HG02973 (cell line): ENCODE results near the gene FRYL.
A peak's percentile ranks its signal among the peaks of the same experiment; 100 is the strongest.

ENCODE experiments used
- ATAC-seq: cut with Tn5 transposase; IDR thresholded peaks from one replicate; pipeline ENCODE4 v1.9.1; 2021; ENCODE audit warnings: moderate library complexity; ENCODE audit not compliant: unreplicated experiment

The FRYL gene

GRCh38 chr4:48634688-48635308 lies 145.3 kb downstream of the FRYL start:
- ATAC-seq: no peak

GRCh38 chr4:48633657-48634056 lies 146.4 kb downstream of the FRYL start:
- no peak for ATAC-seq

DNA sequence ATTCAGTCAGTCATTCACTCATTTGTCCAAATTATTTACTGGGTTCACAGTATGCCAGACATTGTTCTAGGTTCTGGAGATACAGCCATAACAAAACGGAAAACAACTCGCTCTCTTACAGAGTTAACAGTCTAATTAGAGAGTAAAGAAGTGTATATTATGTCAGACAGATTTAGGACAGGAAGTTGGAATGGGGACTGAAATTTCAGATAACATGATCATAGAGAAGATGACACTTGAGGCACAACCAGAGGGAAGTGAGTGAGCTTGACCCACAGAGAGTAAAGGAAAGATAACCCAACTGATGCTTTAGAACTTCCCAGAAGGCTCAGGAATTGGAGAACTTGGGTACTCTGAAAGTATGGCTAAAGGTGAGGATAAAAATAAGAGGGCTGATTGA lies 150.6 kb downstream of the FRYL start:
- ATAC-seq: no peak

DNA sequence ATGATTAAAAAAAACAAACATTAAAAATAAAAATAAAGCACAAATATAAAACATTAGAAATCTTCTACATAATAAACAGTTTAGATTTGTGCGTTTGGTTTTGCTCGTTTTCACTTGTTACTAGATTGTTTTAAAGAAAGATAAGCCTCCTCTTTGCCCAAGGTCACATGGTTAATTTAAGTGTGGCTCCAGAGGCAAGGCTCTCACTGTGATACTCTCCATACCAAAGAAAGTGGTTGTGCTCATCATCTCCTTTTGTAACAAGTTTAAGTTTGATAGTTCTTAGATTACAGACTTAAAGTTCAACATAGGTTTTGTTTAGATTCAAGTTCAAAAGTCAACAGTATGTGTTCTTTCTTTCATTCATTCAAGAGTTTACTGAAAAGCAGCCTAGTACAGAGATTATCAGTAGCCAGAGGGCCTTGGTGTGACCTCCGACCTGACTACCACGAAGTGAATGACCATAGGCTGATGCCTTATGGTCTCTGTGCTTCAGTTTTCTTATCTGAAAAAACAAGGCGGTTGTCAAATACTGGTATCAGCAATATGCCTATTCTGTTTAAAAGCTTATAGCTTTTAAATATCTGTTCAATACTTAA lies 156.8 kb downstream of the FRYL start:
- no peak for ATAC-seq

DNA sequence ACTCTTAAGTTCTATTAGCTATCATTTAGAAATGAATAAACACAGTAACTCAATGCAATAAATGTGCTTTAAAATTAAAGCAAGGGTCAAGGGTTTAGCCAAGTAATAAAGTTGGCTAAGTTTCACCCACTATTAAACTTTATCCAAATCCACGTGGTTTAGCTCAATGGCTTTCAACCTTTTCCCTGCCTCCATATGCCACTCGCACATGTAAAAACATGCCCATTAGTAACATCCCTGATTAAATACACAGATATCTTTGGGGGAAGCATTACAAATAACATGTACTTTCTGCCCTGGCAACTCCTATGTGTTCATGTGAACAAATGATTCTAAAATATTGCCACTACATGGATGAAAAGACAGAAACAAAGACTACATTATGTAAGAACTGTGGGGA lies 159.2 kb downstream of the FRYL start:
- ATAC-seq: no peak

DNA sequence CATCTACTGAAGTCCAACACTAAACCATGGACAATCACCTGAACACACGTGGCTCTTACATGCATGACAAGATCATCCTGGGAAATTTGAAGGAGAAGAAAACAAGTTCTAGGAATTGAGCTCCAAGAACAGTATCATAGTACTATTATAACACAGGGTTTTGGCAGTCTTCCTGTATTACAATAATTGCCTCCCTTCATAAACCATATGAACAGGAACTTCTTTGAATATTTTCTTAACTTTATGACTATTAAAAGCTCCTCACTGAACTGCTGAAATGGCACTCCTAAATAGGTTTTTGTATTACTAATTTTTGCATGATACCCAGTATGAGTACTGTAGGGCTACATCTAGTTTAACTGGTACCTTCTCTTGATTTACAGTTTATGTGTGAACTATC lies 160.0 kb downstream of the FRYL start:
- no peak for ATAC-seq

GRCh38 chr4:48604527-48604926 lies 175.6 kb downstream of the FRYL start:
- ATAC-seq: no peak

GRCh38 chr4:48604041-48604440 lies 176.0 kb downstream of the FRYL start:
- ATAC-seq: no peak

- no peak for ATAC-seq
Observed at GRCh38 chr4:48603366-48604003, 176.6 kb downstream of the FRYL start.

DNA sequence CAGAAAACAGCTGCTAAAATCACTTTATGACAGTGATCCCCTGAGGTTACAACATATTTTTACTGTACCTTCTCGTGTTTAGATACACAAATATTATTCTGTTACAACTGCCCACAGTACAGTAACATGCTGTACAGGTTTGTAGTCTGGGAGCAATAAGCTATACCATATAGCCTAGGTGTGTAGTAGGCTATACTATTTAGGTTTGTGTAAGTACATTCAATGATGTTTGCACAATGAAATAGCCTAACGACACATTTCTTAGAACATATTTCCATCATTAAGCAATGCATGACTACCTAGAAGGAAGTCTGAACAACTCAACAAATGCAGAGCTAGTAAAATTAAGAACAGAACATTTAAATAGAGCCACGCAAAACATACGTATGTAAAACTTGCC lies 177.3 kb downstream of the FRYL start:
- no peak for ATAC-seq

- no peak for ATAC-seq
Observed at GRCh38 chr4:48602222-48602621, 177.9 kb downstream of the FRYL start.

DNA sequence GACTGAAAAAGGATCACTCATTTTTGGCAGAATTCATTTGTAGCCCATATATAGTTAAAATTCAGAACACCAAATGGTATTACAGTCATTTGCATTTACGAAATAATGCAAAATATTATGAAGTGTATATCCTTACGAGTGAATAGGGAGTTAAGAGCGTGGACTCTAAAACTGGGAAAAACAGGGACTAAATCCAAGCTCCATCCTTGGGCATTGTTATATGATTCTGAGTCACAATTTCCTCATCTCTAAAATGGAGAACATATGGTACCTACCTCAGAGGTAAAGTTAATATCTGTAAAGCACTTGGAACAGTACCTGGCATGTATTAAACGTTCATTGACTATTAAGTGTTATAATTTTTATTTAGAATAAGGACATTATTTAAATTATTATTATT lies 183.7 kb downstream of the FRYL start:
- ATAC-seq: no peak

DNA sequence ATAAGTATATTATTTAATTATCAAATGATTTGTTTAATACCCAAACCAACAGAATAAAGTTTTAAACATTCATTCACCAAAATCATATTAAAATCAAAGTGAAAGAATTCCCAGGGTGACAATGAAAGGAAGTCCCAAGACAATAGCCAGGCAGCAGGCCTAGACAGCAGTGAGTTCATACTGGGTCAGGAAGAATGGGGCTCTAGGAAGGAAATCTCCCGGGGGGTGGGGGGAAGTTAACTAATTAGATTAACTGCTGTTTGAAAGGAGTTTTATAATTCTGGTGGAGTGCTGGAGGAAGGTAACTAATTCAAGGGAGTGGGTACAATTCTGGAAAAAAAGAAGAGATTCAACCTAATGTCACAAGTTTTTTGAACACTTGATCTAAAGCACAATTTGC lies 185.9 kb downstream of the FRYL start:
- no peak for ATAC-seq

- ATAC-seq: no peak
Observed at GRCh38 chr4:48591372-48591771, 188.7 kb downstream of the FRYL start.

GRCh38 chr4:48590884-48591283 lies 189.2 kb downstream of the FRYL start:
- no peak for ATAC-seq

DNA sequence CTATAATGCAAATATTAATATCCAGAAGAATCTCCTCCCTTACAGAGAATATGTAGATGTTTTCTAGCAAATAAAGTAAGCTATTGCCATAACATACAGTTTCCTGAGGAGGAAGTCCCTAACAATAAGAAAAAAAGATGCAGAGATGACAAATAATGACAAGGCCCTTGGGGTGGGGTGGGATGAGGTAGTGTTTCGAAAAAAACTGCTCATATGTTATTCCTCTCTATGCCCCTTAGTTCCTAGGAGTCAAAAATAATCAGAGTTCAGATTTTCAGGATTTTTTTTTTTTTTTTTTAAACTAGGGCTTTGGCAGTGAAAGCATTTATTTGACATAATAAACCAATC lies 191.0 kb downstream of the FRYL start:
- ATAC-seq: no peak

DNA sequence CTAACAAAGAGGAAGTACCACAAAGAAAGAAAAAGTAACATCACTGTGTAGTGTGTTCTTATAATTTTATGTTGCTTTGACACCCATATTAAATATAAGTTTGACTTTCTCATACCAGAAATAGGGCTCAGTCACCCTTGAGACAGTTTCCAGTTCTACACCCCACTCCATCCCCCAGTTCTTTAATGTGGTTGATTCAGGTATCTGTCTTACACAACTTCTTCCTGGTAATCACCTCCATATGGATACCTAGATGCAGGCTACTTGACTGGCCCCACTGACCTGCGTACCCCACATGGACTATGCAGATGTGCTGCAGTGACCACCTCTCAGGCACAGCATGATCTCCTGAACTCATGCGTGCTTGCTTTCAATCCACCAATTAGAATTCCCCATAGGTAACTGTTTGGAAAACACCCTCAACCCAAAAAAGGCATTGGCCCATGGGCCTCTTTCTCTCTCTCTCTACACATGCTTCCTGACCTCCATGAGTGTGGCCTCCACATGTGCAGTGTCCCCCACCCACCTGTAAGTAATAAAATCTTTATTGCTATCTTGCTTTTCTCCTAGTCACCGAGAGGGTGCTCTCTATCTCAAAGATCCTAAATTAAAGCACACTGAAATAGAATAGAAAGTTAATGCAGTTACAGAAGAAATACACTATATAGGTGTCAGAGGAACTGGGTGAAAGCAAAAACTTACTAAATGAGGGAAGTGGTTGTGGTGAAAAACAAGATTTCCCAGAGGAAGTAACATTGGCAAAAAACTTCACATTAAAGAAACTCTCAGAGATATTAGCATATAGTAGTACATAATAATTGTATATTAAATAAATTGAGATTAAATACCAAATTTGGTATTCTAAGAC lies 191.6 kb downstream of the FRYL start:
- ATAC-seq: no peak

- ATAC-seq: no peak
Observed at GRCh38 chr4:48585401-48585800, 194.7 kb downstream of the FRYL start.

DNA sequence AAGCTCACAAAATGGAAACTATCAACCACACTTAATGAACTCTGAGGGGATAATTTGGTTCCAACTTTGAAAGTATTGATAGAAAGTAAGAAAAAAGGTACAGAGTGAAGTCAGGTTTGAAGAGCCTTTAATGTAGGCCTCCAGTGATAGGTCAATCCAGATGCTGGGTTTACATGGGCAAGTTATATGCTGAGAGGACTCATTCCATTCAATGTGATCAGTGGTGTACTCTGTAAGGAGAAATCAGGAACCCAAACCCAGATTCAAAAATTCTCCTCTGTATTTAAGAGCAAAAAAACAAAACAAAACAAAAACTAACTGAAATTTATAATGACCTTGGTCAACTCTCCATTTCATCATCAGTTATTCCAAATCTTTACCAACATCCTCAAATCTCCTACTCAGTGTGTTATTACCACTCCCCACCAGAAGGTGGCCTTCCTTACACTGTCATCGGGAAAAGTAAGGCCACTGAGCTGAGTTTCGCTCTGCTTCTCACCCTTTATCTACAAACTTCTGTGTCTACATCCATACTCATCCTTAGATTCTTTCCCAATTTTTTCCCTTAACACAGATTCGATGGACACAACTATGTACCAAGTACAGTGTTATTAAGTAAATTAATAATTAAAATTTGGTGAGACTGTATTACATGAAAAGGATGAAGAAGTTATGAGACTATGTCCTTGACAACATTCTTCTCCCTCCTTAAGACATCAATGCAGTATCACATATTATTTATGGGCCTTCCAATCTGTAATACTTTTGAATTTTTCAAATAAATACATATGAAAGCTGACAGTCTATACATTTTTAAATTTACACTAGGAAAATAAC lies 201.7 kb downstream of the FRYL start:
- peak; percentile 72 for ATAC-seq

- no peak for ATAC-seq
Observed at GRCh38 chr4:48575964-48576363, 204.1 kb downstream of the FRYL start.

- ATAC-seq: no peak
Observed at GRCh38 chr4:48571471-48571870, 208.6 kb downstream of the FRYL start.
